PFSK-1 (cell line): ENCODE data around the gene CTSF.

Experiments used
- FOXP2 ChIP-seq: optimal IDR thresholded peaks from 2 replicates; pipeline ENCODE3; 2011; ENCODE audit warnings: borderline replicate concordance, control low read depth, inconsistent platforms; ENCODE audit not compliant: insufficient read depth; ENCODE audit errors: extremely low read length, extremely low read depth
- POLR2AphosphoS5 ChIP-seq: IDR thresholded peaks from 2 replicates; pipeline ENCODE4 v1.6.1; 2012; ENCODE audit warnings: low read depth, mild to moderate bottlenecking, control low read depth, low read length, moderate library complexity
- REST ChIP-seq, 2 experiments: IDR thresholded peaks; 2 replicates each; pipeline versions ENCODE4 v1.6.1 to v1.8.0; 2011 to 2012; ENCODE audit warnings: low read depth in 2 of 2, low read length in 2 of 2, control low read depth in 1 of 2, inconsistent platforms in 1 of 2, mild to moderate bottlenecking in 1 of 2, moderate library complexity in 1 of 2; ENCODE audit not compliant: insufficient read depth in 1 of 2
- SIN3A ChIP-seq: IDR thresholded peaks from 2 replicates; pipeline ENCODE4 v1.6.1; 2012; ENCODE audit warnings: mild to moderate bottlenecking, low read length, moderate library complexity, borderline replicate concordance; ENCODE audit not compliant: insufficient read depth
- TAF1 ChIP-seq: IDR thresholded peaks from 2 replicates; pipeline ENCODE4 v1.6.1; 2012; ENCODE audit warnings: low read length, control low read depth, borderline replicate concordance; ENCODE audit not compliant: insufficient read depth

CTSF gene

GRCh38 chr11:66570079-66570849 lies 1.9 kb upstream of the CTSF start:
- TF ChIP-seq REST (IDR thresholded peaks at IDR 0.05; ENCODE audit: insufficient read depth in 1 of 2, low read depth in 2 of 2, low read length in 2 of 2) (no peak), TAF1 (no peak), SIN3A (no peak), POLR2AphosphoS5 (no peak), FOXP2 (no peak)

GRCh38 chr11:66569076-66569475 lies 670 bp upstream of the CTSF start:
- TF ChIP-seq POLR2AphosphoS5 (no peak), SIN3A (no peak), REST (IDR thresholded peaks at IDR 0.05; ENCODE audit: insufficient read depth in 1 of 2, low read depth in 2 of 2, low read length in 2 of 2) (no peak), FOXP2 (no peak), TAF1 (no peak)

- TF ChIP-seq SIN3A (no peak), POLR2AphosphoS5 (no peak), FOXP2 (no peak), TAF1 (no peak), REST (IDR thresholded peaks at IDR 0.05; ENCODE audit: insufficient read depth in 1 of 2, low read depth in 2 of 2, low read length in 2 of 2) (no peak)
Observed at GRCh38 chr11:66567787-66568123, 651 bp downstream of the CTSF start.

GRCh38 chr11:66566221-66566620 lies 2.2 kb downstream of the CTSF start:
- TF ChIP-seq POLR2AphosphoS5 (no peak), REST (IDR thresholded peaks at IDR 0.05; ENCODE audit: insufficient read depth in 1 of 2, low read depth in 2 of 2, low read length in 2 of 2) (no peak), TAF1 (no peak), SIN3A (no peak), FOXP2 (no peak)

GRCh38 chr11:66564984-66565383 lies 3.4 kb downstream of the CTSF start:
- no peak for TF ChIP-seq FOXP2
- no peak for TF ChIP-seq TAF1
- TF ChIP-seq POLR2AphosphoS5: no peak
- TF ChIP-seq SIN3A: no peak
- no peak for TF ChIP-seq REST (IDR thresholded peaks at IDR 0.05; ENCODE audit: insufficient read depth in 1 of 2, low read depth in 2 of 2, low read length in 2 of 2)
